Measurements from ENCODE around the gene AP5Z1.
"Not testable (repeated sequence)": the region's sequence is repeated elsewhere in the genome, so short reads cannot be mapped to it uniquely, and the experiment has no call there.

The AP5Z1 gene

GRCh38 chr7:4789194-4790077 is 14.0 kb downstream of the AP5Z1 start:
- no peak for DNase-seq

DNA sequence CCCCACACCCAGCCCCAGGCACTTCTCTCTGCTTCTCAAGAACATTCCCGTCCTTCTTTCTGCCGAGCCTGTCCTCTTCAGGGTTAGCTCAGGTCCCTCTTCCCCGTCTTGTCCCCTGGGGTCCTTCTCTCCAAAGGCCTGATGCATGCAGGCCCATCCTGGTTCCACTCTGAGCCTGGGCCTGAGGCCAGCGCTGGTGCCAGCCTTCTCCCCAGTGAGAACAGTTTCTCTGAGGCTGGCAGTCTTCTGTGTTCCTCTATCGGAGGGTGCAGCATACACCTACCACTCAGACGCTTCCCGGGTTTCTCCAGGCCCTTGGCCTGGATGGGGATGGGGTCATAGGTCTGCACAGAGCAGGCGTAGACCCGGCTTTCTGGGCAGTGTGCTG is 14.6 kb downstream of the AP5Z1 start:
- DNase-seq: no peak

DNA sequence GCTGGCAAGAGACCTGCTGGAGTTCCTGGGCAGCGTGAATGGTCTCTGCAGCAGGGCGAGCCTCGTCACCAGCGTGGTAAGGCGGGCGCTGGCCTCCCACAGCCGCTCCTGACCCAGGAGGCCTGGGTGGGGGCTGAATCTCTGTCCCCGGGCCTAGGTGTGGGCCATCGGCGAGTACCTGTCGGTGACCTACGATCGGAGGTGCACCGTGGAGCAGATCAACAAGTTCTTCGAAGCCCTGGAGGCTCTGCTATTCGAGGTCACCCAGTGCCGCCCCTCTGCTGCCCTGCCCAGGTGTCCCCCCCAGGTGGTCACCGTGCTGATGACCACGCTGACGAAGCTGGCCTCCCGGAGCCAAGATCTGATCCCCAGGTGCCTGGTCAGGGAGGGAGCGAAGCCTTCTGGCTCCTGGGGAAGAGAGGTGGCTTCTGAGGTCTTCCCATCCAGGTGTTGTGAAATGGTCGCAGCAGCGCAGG is 15.1 kb downstream of the AP5Z1 start:
- DNase-seq: no peak

DNA sequence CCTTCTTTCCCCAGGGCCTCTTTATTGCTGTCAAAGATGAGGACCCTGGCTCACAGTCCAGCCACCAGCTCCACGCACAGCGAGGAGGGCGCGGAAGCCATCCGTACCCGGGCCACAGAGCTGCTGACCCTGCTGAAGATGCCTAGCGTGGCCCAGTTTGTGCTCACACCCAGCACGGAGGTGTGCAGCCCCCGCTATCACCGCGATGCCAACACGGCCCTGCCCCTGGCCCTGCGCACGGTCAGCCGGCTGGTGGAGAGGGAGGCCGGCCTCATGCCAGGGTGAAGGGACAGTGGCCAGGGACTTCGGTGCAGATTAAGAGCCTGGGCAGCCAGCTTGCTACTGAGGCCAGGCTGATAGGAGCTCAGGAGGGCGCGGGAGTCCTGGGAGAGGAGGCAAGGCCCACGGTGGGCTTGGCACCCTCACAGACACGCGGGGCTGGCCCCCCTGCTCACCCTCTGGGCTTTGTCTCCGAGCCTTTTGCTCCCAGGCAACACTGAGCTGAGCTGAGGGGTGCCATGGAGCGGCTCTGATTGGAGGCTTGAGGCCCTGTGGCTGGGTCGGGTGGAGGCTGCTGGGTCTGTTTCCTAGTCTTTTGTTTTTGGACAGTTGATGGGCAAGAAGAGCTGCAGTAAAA is 15.8 kb downstream of the AP5Z1 start:
- no peak for DNase-seq

- peak; percentile 84 for DNase-seq
Measured at GRCh38 chr7:4791738-4792536, 16.5 kb downstream of the AP5Z1 start.

DNA sequence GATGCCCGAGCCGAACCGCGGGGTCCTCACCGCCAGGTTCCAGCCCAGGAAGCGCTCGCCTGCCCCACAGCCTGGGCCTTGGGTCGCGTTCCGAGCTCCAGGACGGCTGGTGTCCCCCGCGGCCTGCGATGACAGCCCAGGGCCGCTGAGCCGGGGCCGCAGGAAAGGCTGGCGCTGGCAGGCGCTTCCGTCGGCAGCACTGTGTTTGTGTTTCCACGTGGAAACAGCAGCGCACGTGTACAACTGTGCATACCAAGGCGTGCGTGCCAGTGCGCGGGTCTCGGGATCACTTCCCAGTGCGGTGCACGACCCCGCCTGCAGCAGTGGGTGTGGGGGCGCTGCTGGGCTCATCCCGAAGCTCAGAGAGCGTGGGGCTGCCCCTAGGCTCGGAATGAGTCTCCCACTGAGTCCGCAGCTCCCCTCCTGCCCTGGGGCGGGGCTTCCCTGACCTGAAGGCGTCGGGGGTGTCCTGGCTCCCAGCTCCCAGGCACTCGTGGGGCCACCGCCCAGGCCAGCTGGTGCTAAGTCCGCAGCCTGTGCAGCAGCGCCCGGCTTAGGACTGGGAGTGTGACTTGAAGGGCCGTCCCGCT is 17.2 kb downstream of the AP5Z1 start:
- no peak for DNase-seq

- not testable (repeated sequence) for DNase-seq
Measured at GRCh38 chr7:4793385-4793993, 18.1 kb downstream of the AP5Z1 start.

GRCh38 chr7:4794171-4794570 is 18.7 kb downstream of the AP5Z1 start:
- DNase-seq: not testable (repeated sequence)

DNA sequence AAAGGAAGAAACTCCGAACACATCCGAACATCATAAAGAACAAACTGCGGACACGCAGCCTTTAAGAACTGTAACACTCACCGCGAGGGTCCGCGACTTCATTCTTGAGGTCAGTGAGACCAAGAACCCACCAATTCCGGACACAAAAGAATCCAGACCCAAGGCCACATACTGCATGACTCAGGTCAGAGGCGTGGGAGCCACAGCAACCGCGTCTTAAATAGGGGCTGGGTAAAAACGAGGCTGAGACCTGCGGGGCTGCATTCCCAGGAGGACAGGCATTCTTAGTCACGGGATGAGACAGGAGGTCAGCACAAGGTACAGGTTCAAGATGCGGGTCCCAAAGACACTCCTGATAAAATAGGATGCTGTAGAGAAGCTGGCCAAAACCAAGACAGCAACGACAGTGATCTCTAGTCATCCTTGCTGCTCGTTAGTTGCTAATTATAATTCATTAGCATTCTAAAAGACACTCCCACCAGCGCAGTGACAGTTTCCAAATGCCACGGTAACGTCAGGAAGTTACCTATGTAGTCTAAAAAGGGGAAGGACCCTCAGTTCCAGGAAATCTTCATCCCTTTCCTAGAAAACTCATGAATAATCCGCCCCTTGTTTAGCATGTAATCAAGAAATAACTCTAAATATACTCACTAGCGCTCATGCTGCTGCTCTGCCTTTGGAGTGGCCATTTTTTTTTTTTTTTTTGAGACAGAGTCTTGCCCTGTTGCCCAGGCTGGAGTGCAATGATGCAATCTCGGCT is 19.3 kb downstream of the AP5Z1 start:
- DNase-seq: no peak

DNA sequence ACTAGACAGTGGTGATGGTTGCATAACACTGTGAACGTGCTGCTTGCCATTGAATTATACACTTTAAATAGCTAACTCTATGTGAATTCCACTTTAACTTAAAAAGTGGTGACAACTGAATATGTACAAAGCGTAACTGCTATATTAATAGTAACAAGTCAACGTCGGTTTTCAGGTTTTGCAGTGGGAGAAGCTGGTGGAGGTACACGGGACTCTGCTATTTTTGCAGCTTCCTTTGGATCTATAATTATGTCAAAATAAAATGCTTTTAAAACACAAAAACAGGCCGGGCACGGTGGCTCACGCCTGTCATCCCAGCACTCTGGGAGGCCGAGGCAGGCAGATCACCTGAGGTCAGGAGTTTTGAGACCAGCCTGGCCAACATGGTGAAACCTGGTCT is 21.0 kb downstream of the AP5Z1 start:
- no peak for DNase-seq

DNA sequence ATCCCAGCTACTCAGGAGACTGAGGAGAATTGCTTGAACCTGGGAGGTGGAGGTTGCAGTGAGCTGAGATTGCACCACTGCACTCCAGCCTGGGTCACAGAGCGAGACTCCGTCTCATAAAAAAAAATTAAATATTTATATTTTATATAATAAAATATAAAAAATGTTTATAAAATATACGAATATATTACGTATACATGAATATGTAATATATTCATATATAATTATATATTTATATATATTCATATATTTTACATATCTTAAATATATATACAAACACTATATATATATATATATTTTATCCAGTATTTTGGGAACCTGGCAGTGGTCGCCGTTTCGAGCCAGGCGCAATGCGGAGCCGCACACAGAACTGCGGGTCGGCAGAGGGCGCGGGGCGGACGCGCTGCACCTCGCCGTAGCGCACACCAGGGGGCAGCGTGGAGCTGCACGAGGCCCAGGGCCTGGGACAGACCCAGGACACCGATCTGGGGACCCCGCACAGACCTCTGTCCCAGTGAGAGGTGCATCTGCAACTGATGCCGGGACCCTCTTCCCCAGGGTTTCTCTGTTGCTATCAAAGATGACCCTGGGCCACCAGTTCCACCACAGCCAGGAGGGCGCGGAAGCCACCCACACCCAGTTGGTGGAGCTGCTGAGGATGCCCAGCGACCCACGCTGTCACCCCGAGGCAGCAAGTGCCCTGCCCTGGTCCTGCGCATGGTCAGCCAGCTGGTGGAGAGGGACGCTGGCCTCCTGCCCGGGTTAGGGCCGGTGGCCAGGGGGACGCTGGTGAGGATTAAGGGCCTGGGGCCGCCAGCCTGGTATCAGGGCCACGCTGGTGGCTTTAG is 22.7 kb downstream of the AP5Z1 start:
- peak; percentile 73 to 78 for DNase-seq

DNA sequence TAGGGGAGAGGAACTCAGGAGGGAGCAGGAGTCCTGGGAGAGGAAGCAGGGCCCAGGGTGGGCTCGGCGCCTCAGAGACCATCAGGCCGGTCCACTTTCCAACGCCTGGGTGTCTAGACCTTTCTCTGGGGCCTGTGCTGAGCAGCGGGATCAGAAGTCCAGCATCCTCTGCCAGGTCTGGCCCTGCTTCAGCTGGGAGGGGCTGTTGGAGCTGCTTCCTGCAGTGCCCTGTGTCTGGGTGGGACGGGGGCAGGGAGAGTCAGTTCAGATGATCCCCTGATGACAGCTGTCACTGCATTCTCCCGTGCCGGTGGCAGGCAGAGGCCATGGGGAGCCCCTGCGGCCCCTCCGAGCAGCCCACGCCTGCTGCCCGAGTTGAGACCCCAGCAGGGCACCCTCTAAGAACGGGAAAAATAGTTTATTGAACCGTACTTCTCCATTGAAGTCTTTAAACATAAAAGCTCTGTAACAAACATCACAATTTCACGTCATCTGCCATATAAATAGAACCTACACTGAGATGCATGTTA is 23.3 kb downstream of the AP5Z1 start:
- no peak for DNase-seq

GRCh38 chr7:4799508-4800268 is 24.3 kb downstream of the AP5Z1 start:
- no peak for DNase-seq

GRCh38 chr7:4800487-4800886 is 25.1 kb downstream of the AP5Z1 start:
- no peak for DNase-seq

GRCh38 chr7:4800926-4801838 is 25.8 kb downstream of the AP5Z1 start:
- DNase-seq: no peak

DNA sequence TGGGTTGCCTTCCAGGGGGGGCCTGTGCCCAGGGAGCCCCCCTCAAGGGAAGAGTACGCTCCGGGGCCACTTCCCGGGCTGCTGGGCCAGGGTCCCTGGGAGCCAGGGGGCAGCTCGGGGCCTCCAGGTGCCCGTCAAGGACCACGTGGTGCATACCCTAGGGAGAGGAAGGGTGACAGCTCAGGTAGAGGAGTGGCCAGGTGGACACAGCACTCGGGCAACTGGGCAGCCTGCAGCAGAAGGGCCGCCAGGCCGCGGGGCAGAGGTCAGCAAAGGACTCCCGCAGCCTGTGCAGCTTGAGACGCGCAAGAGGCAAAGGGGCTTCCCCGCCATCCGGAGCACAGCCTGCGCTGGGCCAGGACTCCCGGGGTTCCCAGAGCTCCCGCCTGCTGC is 26.4 kb downstream of the AP5Z1 start:
- no peak for DNase-seq

- not testable (repeated sequence) for DNase-seq
Measured at GRCh38 chr7:4802577-4802976, 27.2 kb downstream of the AP5Z1 start.

- no peak for DNase-seq
Measured at GRCh38 chr7:4803397-4804241, 28.2 kb downstream of the AP5Z1 start.

Measured in stimulated activated CD4-positive, alpha-beta T cell treated with anti-CD3 and anti-CD28 coated beads, Interleukin-2, amount 100 ng/mL, for 24 hours (primary cell).